HL-60 (cell line): ENCODE measurements around the gene USP24.

Experiments used
- CTCF ChIP-seq: IDR thresholded peaks from one replicate; pipeline ENCODE4 v1.5.1; 2011; ENCODE audit warnings: low read length, control low read depth, inconsistent platforms; ENCODE audit not compliant: insufficient read depth
- GABPA ChIP-seq: IDR thresholded peaks from 2 replicates; pipeline ENCODE4 v1.6.1; 2012; ENCODE audit warnings: low read depth
- POLR2AphosphoS5 ChIP-seq: IDR thresholded peaks from 2 replicates; pipeline ENCODE4 v1.6.1; 2012; ENCODE audit warnings: low read depth

- TF ChIP-seq GABPA (no peak), CTCF (no peak), POLR2AphosphoS5 (no peak)
Measured at GRCh38 chr1:55257958-55258357, 42.8 kb upstream of the USP24 start.
